Esophagus squamous epithelium (tissue), 4 donors: ENCODE measurements around the gene ENTPD3.

Experiments
- POLR2A ChIP-seq, 4 donors: fragments of 450-650 bp; IDR thresholded peaks; one replicate each; pipeline ENCODE4 v1.6.1; 2017; ENCODE audit warnings: antibody characterized with exemption in 4 of 4, mild to moderate bottlenecking in 4 of 4, moderate library complexity in 3 of 4
- TF ChIP-seq, protein P1 (sequence below), 6 experiments: fragments of 450-650 bp in 4 of 6; fragments of 200-600 bp in 2 of 6; sonication (generic) in 2 of 6; IDR thresholded peaks; one replicate each; pipeline ENCODE4 v1.5.1; 2016 to 2019; ENCODE audit warnings: antibody characterized with exemption in 6 of 6, mild to moderate bottlenecking in 4 of 6, moderate library complexity in 4 of 6

GRCh38 chr3:40464339-40465110 is 77.5 kb downstream of the ENTPD3 start:
- TF ChIP-seq, protein P1, sequence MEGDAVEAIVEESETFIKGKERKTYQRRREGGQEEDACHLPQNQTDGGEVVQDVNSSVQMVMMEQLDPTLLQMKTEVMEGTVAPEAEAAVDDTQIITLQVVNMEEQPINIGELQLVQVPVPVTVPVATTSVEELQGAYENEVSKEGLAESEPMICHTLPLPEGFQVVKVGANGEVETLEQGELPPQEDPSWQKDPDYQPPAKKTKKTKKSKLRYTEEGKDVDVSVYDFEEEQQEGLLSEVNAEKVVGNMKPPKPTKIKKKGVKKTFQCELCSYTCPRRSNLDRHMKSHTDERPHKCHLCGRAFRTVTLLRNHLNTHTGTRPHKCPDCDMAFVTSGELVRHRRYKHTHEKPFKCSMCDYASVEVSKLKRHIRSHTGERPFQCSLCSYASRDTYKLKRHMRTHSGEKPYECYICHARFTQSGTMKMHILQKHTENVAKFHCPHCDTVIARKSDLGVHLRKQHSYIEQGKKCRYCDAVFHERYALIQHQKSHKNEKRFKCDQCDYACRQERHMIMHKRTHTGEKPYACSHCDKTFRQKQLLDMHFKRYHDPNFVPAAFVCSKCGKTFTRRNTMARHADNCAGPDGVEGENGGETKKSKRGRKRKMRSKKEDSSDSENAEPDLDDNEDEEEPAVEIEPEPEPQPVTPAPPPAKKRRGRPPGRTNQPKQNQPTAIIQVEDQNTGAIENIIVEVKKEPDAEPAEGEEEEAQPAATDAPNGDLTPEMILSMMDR (IDR thresholded peaks at IDR 0.05), result no peak
- no peak for TF ChIP-seq POLR2A (IDR thresholded peaks at IDR 0.05)
